Renal cortical epithelial cell (primary cell): Measurements from ENCODE around the gene WDR91. TPM values are rescaled to one million over a fixed set of nuclear protein-coding genes. Genes with fewer than 3 reads are reported as not detected.
A peak's percentile ranks its signal among the peaks of the same experiment; 100 is the strongest.

ENCODE experiments used
- DNase-seq: peaks from one replicate; pipeline ENCODE4 v3.0.0-alpha.2; 2011; ENCODE audit warnings: low read depth
- total RNA-seq: library from RNA; depleted of rRNA; stranded (reverse); fragments of >200 nt; gene quantifications from 2 replicates; pipeline ENCODE4 v1.2.3, GENCODE V29; 2014

The WDR91 gene
- total RNA-seq, 1 donor from 2014 or later: 37.8 TPM

DNA sequence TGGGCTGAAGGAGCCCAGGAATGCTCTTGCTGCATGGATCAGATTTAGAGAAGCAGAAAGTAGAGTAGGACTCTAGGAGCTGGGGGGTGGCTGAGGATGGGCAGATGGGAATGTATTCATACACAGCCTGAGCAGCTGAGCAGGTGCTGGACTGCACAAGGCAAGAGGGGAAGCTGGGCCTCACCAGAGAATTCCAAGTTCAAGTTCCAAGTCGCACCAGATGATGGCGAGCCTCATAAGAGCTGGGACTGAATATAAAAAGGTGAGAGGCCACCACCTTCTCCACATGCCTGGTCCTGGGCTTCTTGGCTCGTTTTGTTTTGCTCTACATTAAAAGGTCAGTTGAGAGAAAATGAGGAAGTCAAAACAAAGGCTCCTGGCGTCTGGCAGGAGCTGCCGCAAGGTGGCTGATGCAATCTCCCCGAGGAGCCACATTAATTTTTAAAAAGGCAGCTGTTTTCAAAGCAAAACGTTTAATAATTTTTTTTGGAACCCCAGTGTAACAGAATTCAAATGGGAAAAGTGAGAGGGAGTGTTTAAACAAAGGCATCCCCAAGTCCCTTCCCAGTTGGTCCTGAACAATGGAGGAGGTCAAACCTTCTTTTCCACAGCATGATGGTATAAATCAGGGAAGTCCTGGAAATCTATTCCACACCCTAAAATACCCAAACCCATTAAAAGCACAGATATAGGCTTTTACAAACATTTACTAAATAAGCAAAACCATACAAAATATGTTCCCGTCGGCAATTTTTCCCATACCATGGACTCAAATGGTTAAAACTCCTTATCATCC is 50.3 kb downstream of the WDR91 start:
- peak; percentile 68 for DNase-seq

GRCh38 chr7:135160098-135160857 is 51.0 kb downstream of the WDR91 start:
- DNase-seq: peak; percentile 92

DNA sequence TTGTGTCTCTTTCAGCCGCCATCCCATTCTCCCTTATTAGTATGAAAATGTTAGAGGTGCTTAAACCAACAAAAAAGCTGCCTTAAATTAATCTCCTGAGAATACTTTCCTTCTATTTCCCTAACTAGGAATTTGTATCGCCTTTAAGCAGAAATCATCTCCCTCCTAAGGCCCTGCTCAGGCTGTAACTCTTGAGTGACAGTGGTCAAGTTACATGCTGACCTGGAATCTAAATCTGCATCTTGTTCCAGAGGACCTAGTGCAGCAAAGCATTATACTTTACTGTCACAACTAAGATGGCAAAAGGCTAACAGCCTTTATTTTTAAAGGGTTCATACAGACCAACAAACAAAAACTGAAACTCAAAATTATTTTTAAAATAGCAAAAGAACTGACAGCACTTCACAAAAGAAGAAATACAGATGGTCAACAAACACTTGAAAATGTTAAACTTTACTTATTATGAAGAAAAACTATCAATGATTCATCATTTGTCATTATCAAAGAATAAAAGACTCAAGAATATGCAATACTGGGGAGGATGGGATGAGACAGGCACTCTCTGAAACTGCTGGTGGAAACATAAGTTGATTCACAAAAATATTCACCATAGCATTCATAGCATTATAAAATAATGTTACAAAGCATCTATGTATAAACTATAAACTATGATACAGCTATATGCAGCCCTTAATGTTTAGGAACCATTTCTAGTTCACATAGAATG is 51.8 kb downstream of the WDR91 start:
- no peak for DNase-seq

- DNase-seq: no peak
Observed at GRCh38 chr7:135158874-135159273, 52.5 kb downstream of the WDR91 start.

- no peak for DNase-seq
Observed at GRCh38 chr7:135158141-135158655, 53.1 kb downstream of the WDR91 start.

DNA sequence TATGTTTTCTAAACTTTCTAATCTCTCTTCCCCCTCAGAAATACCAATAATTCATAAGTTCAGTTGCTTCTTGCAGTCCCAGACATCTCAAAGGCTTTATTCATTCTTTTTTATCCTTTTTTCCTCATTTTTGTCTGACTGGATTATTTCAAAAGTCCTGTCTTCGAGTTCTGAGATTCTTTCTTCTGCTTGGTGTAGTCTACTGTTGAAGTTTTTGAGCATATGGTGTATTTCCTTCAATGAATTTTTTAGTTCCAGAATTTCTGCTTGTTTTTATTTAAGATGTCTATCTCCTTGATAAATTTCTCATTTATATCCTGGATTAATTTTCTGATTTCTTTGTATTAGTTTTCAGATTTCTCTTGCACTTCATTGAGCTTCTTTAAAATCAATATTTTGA is 55.0 kb downstream of the WDR91 start:
- no peak for DNase-seq

- no peak for DNase-seq
Observed at GRCh38 chr7:135154734-135155133, 56.6 kb downstream of the WDR91 start.

DNA sequence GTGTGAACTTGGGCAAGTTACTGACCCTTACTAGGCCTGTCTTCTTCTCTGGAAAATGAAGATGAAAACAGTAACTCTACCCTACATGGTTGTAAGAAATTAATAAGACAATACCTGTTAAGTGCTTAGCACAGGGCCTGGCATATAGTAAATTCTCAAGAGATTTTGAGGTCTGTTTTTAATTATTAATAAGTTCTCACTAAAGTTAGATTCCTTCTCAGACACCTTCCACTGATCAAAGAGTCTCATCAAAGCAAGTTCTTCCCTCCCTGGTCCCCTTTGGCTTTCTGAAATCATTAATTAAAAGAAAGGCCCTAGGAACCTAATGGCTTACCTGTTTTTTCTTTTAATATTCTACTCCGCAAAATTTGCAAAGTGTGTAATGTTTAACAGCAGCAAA is 58.9 kb downstream of the WDR91 start:
- peak; percentile 89 for DNase-seq

GRCh38 chr7:135151533-135151932 is 59.8 kb downstream of the WDR91 start:
- peak; percentile 63 for DNase-seq

DNA sequence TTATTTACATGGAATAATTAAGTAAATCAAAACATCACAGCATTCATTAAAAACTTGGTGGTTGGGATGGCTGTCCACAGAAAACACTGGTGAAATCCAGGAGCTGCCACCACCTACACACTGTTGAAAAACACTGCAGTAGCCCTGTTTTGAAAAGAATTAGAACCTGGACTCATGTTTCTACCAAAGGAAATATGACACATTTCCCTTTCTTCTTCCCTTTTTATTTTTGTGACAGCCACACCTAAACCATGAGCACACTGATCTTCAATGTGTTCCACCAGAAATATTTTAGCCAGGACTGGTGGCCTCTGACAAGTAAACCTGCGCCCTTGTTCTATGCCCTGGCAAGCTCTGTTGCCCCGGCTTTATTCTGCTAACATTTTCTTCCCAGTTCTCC is 60.2 kb downstream of the WDR91 start:
- no peak for DNase-seq

GRCh38 chr7:135150072-135150782 is 61.1 kb downstream of the WDR91 start:
- DNase-seq: no peak

DNA sequence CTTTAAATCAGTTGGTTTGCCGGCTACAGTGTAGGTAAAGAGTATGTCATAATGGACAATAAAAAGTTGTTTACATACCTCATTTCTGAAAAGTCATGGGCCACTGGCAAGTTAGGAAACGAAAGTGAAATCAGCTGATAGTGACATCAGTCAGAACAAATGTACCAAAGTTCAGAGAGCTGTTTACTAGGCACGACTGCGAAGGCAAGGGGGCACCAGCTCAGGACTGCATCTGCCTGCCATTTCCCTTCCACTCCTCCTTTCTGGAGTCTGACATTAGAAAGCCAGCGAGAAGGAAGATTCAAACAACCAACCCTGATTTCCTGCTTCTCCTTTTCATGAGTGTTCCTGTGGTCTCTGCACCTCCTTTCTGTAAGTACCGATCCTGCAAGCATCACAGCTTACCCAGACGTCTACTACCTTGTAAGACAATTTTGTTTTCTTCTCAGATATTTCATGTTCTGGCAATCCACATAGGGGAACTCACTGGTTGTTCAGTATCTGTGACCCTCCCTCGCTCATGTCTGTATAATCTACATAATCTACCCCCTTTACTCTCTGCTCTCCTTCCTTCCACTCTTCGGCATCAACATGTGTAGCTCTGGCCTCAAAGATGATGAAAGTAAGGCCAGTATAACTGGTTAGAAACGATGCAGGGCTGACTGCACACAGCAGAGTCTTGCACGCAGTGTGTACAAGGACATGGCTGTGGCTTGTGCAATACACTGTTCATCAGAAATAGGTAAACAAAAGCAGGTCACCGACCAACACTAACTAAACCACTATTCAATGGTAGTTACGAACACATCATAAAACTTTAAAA is 63.2 kb downstream of the WDR91 start, which contains the start of gene TMEM140:
TSS of gene TMEM140 (plus strand) at position 174 of the 823 bp plus-strand sequence. CDS start 16,370 bp downstream, outside the sequence.
- DNase-seq: peak; percentile 93

DNA sequence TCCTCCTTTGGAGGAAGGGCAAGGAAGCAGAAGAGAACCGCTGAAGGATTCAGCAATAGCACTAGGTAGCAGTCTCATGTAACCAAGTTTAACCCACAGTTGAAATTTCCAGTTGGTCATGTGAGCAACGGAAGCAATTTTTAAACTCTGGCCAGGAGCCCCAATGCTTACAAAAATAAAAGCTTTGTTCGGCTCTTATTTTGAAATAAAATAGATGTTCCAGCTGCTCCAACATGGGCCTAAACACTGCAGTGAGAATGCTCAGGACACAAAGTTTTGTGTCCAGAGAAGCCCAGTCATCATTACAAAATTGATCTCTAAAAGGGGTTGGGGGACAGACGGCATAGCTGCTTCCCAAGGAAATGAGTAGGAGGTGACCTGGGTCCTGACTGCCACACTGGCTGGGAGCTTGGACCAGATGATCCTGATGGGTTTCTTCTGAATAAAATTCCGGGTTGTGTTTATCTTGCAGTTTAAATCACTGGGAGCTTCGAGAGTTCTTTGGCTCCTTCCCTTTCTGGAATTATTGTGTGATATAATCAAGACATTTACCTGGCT is 63.9 kb downstream of the WDR91 start:
- DNase-seq: peak; percentile 78

DNA sequence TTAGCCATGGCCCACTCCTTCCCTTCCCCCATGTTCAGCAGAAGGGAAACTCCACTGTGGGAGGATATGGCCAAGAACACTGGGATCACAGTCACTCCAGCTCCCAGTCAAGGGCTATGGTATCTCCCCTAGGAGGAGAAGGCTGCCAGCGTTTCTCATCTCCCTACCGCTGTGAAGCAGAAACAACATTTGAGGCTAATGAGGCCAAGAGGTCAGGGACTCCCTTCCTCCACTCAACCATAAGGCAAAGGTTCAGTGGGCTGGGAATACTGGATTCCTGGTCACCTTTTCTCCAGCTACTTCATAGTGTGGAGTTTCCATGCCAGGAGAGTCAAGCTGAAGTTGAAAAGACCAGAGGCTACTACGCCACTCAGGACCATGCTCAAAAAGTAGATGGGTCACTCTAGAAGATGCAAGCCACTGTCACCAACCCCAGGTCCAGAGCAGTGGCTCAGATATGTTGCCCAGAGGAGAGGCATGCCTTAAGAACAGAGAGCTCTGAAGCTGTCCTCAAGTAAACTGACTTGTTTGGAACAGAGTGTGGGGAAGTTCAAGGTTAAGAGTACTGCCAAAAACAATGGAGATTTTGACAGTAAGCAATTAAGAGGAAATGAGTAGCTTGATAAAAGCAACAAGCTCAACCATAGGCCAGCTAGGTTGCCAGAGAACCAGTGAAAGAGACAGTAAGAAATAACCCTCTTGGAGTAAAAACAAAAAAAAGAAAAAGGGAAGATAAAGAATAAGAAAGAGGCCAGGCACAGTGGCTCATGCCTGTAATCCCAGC is 67.2 kb downstream of the WDR91 start:
- peak; percentile 54 for DNase-seq

Other genes with a start within 250 kb of the WDR91 start
- 2.3 and 3.6 TPM in 2 replicates for gene AGBL3, start 225.0 kb downstream of the WDR91 start, total RNA-seq
- 4.3 and 29.3 TPM in 2 replicates for gene TMEM140, start 63.5 kb downstream of the WDR91 start, total RNA-seq
- gene CYREN, start 40.8 kb downstream of the WDR91 start, total RNA-seq: 75.0 and 126 TPM in 2 replicates
- gene STRA8, start 22.3 kb upstream of the WDR91 start, total RNA-seq: not detected in 2 replicates